KMS-11 (cell line): Measurements from ENCODE around the gene SLC49A3.

Source experiments
- H2AFZ ChIP-seq: fragments of 200-600 bp; sonication (generic); 2 replicates; pipeline ENCODE4 v1.6.1; 2016; ENCODE audit warnings: antibody characterized with exemption, mixed run types, low read depth
- H3K27ac ChIP-seq: fragments of 200-600 bp; sonication (generic); 2 replicates; pipeline ENCODE4 v1.6.1; 2016; ENCODE audit warnings: mild to moderate bottlenecking, mixed run types
- H3K27me3 ChIP-seq: fragments of 200-600 bp; sonication (generic); 2 replicates; pipeline ENCODE4 v1.6.1; 2017; ENCODE audit warnings: mild to moderate bottlenecking, low read depth, mixed run types, moderate library complexity; ENCODE audit not compliant: insufficient read depth
- H3K36me3 ChIP-seq: fragments of 200-600 bp; sonication (generic); 2 replicates; pipeline ENCODE4 v1.6.1; 2017; ENCODE audit warnings: mild to moderate bottlenecking, mixed run types; ENCODE audit not compliant: insufficient read depth
- H3K4me1 ChIP-seq: fragments of 200-600 bp; sonication (generic); 2 replicates; pipeline ENCODE4 v1.6.1; 2016; ENCODE audit warnings: mild to moderate bottlenecking, low read depth, mixed run types; ENCODE audit not compliant: poor library complexity, severe bottlenecking
- H3K4me2 ChIP-seq: fragments of 200-600 bp; sonication (generic); 2 replicates; pipeline ENCODE4 v1.7.0; 2016; ENCODE audit warnings: mild to moderate bottlenecking, mixed run types
- H3K4me3 ChIP-seq: fragments of 200-600 bp; sonication (generic); IDR thresholded peaks from 2 replicates; pipeline ENCODE4 v1.6.1; 2017; ENCODE audit warnings: low read depth, low read length, mixed read lengths; ENCODE audit not compliant: insufficient read depth
- H3K79me2 ChIP-seq: fragments of 200-600 bp; sonication (generic); 2 replicates; pipeline ENCODE4 v1.6.1; 2016; ENCODE audit warnings: low read depth, mixed run types; ENCODE audit not compliant: insufficient read depth
- H3K9ac ChIP-seq: fragments of 200-600 bp; sonication (generic); 2 replicates; pipeline ENCODE4 v1.6.1; 2016; ENCODE audit warnings: mild to moderate bottlenecking, mixed run types
- H4K20me1 ChIP-seq: fragments of 200-600 bp; sonication (generic); 2 replicates; pipeline ENCODE4 v1.6.1; 2016; ENCODE audit warnings: mild to moderate bottlenecking, mixed run types; ENCODE audit not compliant: insufficient read depth
- CTCF ChIP-seq: fragments of 200-600 bp; sonication (generic); conservative IDR thresholded peaks from 2 replicates; pipeline ENCODE4 v1.6.1; 2017; ENCODE audit warnings: low read depth, mild to moderate bottlenecking, antibody characterized with exemption, low read length, moderate library complexity, mixed read lengths

Gene SLC49A3

GRCh38 chr4:682490-683172 lies 6.3 kb downstream of the SLC49A3 start:
- TF ChIP-seq CTCF, result no peak

GRCh38 chr4:681736-682451 lies 7.1 kb downstream of the SLC49A3 start:
- H3K27me3 ChIP-seq, result no peaks in the 10 kb centered on the region
- H3K27ac ChIP-seq, result no peak overlapping the region

More at GRCh38 chr4:682490-683172, 6.3 kb downstream of the SLC49A3 start:
- Histone ChIP-seq H4K20me1 (no peaks in the 10 kb centered on the region), H3K79me2 (no peaks in the 10 kb centered on the region), H3K4me2 (no peak overlapping the region), H3K27me3 (no peaks in the 10 kb centered on the region), H3K9ac (no peak overlapping the region), H3K36me3 (no peaks in the 10 kb centered on the region), H3K27ac (no peak overlapping the region), H2AFZ (no peak overlapping the region), H3K4me3 (no peak overlapping the region), H3K4me1 (no peaks in the 10 kb centered on the region)

DNA sequence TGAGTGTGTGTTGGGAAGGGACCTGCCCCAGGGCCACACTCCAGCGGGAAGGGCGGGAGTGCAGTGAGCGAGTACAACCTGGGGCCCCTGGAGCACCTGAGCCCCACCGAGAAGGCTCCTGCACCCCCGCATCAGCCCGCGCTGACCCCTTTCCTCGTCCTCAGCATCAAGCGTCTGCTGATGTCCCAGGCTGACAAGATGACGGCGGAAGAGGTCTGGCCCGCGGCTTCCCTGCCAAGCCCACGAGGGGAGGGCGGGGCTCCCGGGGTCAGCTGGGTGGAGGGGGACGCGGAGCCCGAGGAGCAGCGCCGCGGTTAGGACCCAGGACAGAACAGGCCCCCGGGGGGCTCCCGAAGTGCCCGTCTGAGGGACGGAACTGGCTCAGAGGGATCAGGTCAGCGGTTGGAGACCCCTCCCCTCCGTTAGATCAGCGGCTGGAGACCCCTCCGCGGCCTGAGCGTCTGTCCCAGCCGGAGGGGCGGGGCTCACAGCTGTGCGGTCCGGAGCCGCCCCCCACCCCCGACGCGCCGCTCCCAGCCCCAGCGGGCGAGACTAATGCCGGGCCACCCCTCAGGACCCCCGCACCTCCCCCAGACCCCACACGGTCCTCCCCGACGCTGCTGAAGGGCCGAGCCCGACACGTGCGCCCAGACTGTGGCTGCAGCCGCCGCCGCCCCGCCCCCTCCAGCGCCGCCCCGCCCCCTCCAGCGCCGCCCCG lies 7.9 kb downstream of the SLC49A3 start:
- Histone ChIP-seq H3K9ac (no peak overlapping the region), H3K4me2 (no peak overlapping the region), H3K36me3 (no peaks in the 10 kb centered on the region), H2AFZ (no peak overlapping the region), H3K27me3 (no peaks in the 10 kb centered on the region), H3K27ac (no peak overlapping the region), H3K79me2 (no peaks in the 10 kb centered on the region), H4K20me1 (no peaks in the 10 kb centered on the region), H3K4me1 (peaks cover 3% of the 10 kb centered on the region), H3K4me3 (no peak overlapping the region)
- no peak for TF ChIP-seq CTCF

More at GRCh38 chr4:681736-682451, 7.1 kb downstream of the SLC49A3 start:
- no peak for TF ChIP-seq CTCF
- Histone ChIP-seq H3K79me2 (no peaks in the 10 kb centered on the region), H2AFZ (no peak overlapping the region), H3K4me1 (no peaks in the 10 kb centered on the region), H3K9ac (no peak overlapping the region), H4K20me1 (no peaks in the 10 kb centered on the region), H3K4me2 (no peak overlapping the region), H3K36me3 (no peaks in the 10 kb centered on the region), H3K4me3 (no peak overlapping the region)

GRCh38 chr4:680551-680927 lies 8.4 kb downstream of the SLC49A3 start:
- H3K79me2 ChIP-seq, result no peaks in the 10 kb centered on the region
- H3K27me3 ChIP-seq, result no peaks in the 10 kb centered on the region
- H3K4me2 ChIP-seq, result no peak overlapping the region
- no peak overlapping the region for H3K9ac ChIP-seq
- no peaks in the 10 kb centered on the region for H4K20me1 ChIP-seq
- no peak overlapping the region for H2AFZ ChIP-seq
- peaks cover 3% of the 10 kb centered on the region for H3K4me1 ChIP-seq
- H3K36me3 ChIP-seq, result no peaks in the 10 kb centered on the region
- no peak overlapping the region for H3K4me3 ChIP-seq
- no peak overlapping the region for H3K27ac ChIP-seq
- TF ChIP-seq CTCF, result no peak
